Measurements from ENCODE around the gene UQCRH. TPM values are rescaled to one million over a fixed set of nuclear protein-coding genes. Genes with fewer than 3 reads are reported as not detected.
A peak's percentile ranks its signal among the peaks of the same experiment; 100 is the strongest.

The UQCRH gene
- total RNA-seq = 100 to 1,000 TPM; 230 to 300 (median 262) TPM

DNA sequence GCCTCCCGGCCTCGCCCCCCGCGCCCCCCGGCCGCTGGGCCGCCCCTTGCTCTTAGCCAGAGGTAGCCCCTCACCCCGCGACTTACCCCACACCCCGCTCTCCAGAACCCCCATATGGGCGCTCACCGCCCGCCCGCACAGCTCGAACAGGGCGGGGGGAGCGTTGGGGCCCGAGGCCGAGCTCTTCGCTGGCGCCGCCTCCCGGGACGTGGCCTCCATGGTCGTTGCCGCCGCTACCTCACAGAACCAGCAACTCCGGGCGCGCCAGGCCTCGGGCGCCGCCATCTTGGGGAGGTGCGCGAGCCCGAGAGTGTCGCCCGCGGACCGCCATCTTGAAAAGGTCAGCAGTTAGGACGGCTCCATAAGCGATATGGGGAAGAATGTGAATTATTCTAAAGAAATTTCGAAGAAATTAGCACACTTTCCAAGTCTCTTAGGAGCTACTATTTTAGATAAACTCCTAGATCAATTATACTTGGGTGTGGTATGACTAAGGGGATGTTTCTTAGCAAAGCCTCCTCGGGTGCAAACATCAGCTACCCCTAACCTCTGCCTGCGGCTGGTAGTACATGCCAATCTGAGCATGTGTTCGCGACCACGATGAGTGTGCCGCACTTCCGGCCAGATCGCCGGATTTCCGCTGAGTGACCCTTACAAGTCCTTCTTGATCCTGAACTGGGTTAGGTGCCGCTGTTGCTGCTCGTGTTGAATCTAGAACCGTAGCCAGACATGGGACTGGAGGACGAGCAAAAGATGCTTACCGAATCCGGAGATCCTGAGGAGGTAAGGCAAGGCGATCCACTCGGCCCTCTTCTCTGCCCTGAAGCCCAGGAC lies at the start of gene UQCRH, which contains the start of gene LRRC41:
Gene UQCRH (plus strand): TSS at position 661 of the 834 bp plus-strand sequence. CDS start 69 bp downstream, at position 730.
Gene LRRC41 (minus strand): TSS at position 579 of the 834 bp plus-strand sequence. CDS start 294 bp downstream, at position 285.
- H3K27me3 ChIP-seq = no peaks in the 10 kb centered on the region
- peaks cover 0 to 42% (median 4%) of the 10 kb centered on the region in 4 donors for H3K4me1 ChIP-seq
- peak within 1 kb of the TSS; percentile 78 to 92 (median 80) for H3K4me3 ChIP-seq
- peak within 1 kb of the TSS; percentile 89 to 94 (median 94) for H3K27ac ChIP-seq
- peak; percentile 91 to 97 (median 96) for DNase-seq
- TF ChIP-seq, protein P1, sequence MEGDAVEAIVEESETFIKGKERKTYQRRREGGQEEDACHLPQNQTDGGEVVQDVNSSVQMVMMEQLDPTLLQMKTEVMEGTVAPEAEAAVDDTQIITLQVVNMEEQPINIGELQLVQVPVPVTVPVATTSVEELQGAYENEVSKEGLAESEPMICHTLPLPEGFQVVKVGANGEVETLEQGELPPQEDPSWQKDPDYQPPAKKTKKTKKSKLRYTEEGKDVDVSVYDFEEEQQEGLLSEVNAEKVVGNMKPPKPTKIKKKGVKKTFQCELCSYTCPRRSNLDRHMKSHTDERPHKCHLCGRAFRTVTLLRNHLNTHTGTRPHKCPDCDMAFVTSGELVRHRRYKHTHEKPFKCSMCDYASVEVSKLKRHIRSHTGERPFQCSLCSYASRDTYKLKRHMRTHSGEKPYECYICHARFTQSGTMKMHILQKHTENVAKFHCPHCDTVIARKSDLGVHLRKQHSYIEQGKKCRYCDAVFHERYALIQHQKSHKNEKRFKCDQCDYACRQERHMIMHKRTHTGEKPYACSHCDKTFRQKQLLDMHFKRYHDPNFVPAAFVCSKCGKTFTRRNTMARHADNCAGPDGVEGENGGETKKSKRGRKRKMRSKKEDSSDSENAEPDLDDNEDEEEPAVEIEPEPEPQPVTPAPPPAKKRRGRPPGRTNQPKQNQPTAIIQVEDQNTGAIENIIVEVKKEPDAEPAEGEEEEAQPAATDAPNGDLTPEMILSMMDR (IDR thresholded peaks at IDR 0.05) = peak in 1 of 6 experiments; percentile 1
- TF ChIP-seq POLR2A (IDR thresholded peaks at IDR 0.05) = peak; percentile 83 to 91
- no peaks in the 10 kb centered on the region for H3K9me3 ChIP-seq
- H3K36me3 ChIP-seq = peaks cover 0 to 7% (median 0%) of the 10 kb centered on the region in 3 donors

DNA sequence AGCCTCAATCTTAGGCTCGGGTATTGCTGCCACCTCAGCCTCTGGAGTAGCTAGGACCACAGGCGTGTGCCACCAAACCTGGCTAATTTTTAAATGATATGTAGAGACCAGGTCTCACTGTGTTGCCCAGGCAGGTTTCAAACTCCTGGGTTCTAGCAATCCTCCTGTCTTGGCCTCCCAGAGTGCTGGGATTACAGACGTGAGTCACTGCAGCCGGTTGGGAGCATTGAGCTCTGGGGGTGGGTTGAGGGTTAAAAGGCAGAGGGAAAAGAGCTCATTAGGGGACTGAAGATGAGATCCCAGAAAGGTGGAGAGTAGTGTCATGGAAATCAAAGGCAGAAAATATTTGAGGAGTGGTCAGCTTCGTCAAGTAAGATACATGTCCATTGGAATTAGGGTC lies 48.8 kb upstream of the UQCRH start:
- no peaks in the 10 kb centered on the region for H3K36me3 ChIP-seq
- no peak for TF ChIP-seq POLR2A (IDR thresholded peaks at IDR 0.05)
- TF ChIP-seq, protein P1 (IDR thresholded peaks at IDR 0.05) = no peak

GRCh38 chr1:46256523-46256922 lies 47.0 kb upstream of the UQCRH start:
- no peak for TF ChIP-seq POLR2A (IDR thresholded peaks at IDR 0.05)
- TF ChIP-seq, protein P1 (IDR thresholded peaks at IDR 0.05) = no peak

More for the DNA sequence above, 48.8 kb upstream of the UQCRH start:
- no peak overlapping the region for H3K27ac ChIP-seq
- no peaks in the 10 kb centered on the region for H3K27me3 ChIP-seq
- H3K9me3 ChIP-seq = no peaks in the 10 kb centered on the region
- DNase-seq = no peak
- H3K4me3 ChIP-seq = no peak overlapping the region
- no peaks in the 10 kb centered on the region for H3K4me1 ChIP-seq

DNA sequence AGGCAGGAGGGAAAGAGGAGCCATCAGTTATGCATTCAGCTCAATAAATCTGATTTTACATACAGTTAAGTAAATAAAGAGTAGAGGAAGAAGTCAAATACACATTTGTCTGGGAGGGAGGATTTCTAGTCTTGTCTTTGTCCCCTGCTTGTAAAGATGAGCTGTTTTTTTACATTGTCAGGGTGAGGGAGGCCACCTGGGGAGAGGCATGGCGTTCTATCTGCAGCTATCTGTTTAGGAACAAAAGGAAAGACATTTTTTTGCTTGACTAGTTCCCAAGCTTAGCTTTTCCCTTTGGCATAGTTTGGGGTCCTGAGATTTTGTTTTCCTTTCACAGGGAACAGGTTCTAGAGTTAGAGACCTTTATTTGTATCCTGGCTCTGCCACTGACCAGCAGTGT lies 41.0 kb upstream of the UQCRH start:
- H3K36me3 ChIP-seq = no peaks in the 10 kb centered on the region
- H3K27ac ChIP-seq = no peak overlapping the region
- H3K9me3 ChIP-seq = no peaks in the 10 kb centered on the region
- TF ChIP-seq, protein P1 (IDR thresholded peaks at IDR 0.05) = no peak
- no peak for TF ChIP-seq POLR2A (IDR thresholded peaks at IDR 0.05)
- no peak for DNase-seq
- H3K4me3 ChIP-seq = no peak overlapping the region
- H3K4me1 ChIP-seq = no peaks in the 10 kb centered on the region
- no peaks in the 10 kb centered on the region for H3K27me3 ChIP-seq

More at GRCh38 chr1:46256523-46256922, 47.0 kb upstream of the UQCRH start:
- Histone ChIP-seq H3K4me3 (no peak overlapping the region), H3K27ac (no peak overlapping the region), H3K36me3 (no peaks in the 10 kb centered on the region), H3K4me1 (no peaks in the 10 kb centered on the region), H3K9me3 (no peaks in the 10 kb centered on the region), H3K27me3 (no peaks in the 10 kb centered on the region)
- no peak for DNase-seq

DNA sequence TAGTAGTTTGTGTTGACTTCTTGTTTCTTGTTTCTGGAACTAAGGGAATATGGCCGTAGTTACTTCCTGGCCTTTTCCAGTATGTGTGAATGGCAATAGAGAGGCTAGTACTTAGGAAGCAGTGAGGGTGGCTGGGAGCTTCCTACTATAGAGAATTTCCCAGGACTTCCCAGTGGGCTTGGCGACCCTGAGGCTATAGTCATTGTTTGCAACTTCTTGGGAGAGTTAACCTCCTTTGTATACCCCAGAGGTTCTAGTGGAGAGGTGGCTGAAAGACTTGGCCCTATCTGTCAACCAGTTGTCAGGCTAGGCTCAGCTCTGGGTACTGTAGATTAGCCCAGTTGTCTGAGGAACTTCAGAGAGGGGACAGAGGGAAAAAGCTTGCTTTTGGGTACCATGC lies 40.4 kb upstream of the UQCRH start:
- Histone ChIP-seq H3K4me3 (no peak overlapping the region), H3K4me1 (no peaks in the 10 kb centered on the region), H3K36me3 (no peaks in the 10 kb centered on the region), H3K9me3 (no peaks in the 10 kb centered on the region), H3K27ac (no peak overlapping the region), H3K27me3 (no peaks in the 10 kb centered on the region)
- no peak for TF ChIP-seq POLR2A (IDR thresholded peaks at IDR 0.05)
- no peak for DNase-seq

GRCh38 chr1:46268578-46268977 lies 34.9 kb upstream of the UQCRH start:
- no peaks in the 10 kb centered on the region for H3K27me3 ChIP-seq
- H3K4me3 ChIP-seq = no peak overlapping the region

More at GRCh38 chr1:46268578-46268977, 34.9 kb upstream of the UQCRH start:
- DNase-seq = no peak
- TF ChIP-seq, protein P1 (IDR thresholded peaks at IDR 0.05) = no peak
- TF ChIP-seq POLR2A (IDR thresholded peaks at IDR 0.05) = no peak
- Histone ChIP-seq H3K27ac (no peak overlapping the region), H3K36me3 (no peaks in the 10 kb centered on the region), H3K4me1 (no peaks in the 10 kb centered on the region), H3K9me3 (no peaks in the 10 kb centered on the region)

Data from Peyer's patch (tissue), 4 donors.